ENCODE measurements around the gene SHC4.

SHC4 gene

DNA sequence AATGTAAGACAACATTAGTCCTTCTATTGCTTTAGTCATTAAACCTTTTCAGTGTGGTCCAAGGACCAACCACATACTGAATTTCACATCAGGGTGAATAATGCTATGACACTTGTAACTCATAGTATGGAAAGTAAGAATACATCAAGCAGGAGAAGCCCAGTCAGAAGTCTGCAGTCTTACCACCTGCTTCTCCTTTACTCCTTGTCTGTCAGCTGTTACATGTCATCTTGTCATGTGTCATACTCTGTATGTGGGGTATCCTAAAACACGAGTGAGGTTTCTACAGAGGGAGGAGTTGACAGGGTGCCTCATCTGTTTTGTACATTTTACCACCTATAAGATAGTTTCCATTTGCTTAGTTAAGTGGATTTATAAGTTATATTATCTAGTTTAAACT is 118.6 kb downstream of the SHC4 start:
- DNase-seq (ENCODE audit: low read depth) = no peak

DNA sequence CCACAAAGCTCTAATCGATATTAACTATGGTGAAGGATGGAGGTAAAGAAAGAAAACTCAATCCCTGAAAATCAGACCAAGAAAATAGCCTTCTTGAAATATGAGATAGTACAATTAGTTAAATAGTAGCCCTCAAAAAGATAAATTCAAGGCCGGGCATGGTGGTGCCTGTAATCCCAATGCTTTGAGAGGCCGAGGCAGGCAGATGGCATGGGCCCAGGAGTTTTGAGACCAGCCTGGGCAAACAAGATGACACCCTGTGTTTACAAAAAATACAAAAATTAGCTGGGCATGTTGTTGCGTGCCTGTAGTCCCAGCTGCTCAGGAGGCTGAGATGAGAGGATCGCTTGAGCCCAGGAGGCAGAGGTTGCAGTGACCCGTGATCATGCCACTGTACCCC is 121.2 kb downstream of the SHC4 start:
- no peak for DNase-seq (ENCODE audit: low read depth)

GRCh38 chr15:48834756-48835155 is 129.0 kb downstream of the SHC4 start:
- DNase-seq (ENCODE audit: low read depth) = no peak

DNA sequence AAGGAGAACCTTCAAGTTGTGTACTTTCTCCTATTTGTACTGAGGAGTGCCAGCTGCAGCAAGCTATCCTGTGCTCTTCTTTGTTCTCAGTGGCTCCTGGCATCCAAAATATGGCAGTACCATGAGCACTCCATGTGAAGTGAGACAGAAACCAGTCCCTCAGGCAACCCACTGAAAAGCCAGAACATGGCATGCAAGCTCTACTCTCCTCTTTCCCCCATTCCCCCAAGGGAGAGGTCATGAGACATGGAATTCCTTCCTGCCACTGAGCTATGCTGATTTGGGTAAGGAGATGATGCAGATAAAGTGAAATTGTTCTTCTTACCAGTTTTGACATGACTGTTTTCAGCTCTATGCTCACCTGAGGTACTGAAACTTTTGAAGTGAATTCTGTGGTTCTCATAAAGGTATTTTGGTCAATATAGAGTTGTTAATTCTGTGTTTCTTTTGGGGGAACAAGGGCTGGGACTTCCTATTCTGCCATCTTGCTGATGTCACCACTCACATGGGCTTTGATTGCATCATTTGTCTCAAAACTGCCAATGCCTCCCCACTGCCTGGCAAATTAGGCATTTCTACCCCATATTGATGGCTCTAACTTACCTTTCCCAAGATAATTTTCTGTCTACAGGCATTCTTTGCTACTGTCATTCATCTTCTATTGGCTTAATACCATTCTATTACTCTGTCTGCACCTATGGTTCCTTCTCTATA is 130.0 kb downstream of the SHC4 start:
- DNase-seq (ENCODE audit: low read depth) = no peak

- no peak for DNase-seq (ENCODE audit: low read depth)
Measured at GRCh38 chr15:48832648-48833047, 131.1 kb downstream of the SHC4 start.

- no peak for DNase-seq (ENCODE audit: low read depth)
Measured at GRCh38 chr15:48828906-48829305, 134.8 kb downstream of the SHC4 start.

GRCh38 chr15:48828471-48828870 is 135.2 kb downstream of the SHC4 start:
- no peak for DNase-seq (ENCODE audit: low read depth)

GRCh38 chr15:48825075-48825474 is 138.6 kb downstream of the SHC4 start:
- no peak for DNase-seq (ENCODE audit: low read depth)

DNA sequence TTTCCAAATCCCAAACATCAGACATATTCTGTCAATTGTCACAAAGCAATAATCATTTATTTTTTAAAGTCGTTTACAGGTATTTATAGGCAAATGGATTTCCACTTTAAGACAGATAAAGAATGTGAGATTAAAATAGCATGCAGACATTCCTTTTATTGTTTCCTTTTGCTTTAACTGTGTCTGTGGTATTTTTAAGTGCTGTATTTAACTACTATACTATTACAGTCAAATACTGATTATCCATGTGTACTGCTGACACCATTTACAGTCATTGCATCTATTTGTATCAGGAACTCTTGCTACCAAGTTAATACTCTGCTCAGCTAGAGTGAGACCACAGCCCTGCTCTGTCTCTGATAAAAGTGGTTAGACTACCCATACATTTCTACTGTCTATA is 140.0 kb downstream of the SHC4 start:
- no peak for DNase-seq (ENCODE audit: low read depth)

GRCh38 chr15:48823237-48823636 is 140.5 kb downstream of the SHC4 start:
- no peak for DNase-seq (ENCODE audit: low read depth)

- DNase-seq (ENCODE audit: low read depth) = no peak
Measured at GRCh38 chr15:48814286-48814685, 149.4 kb downstream of the SHC4 start.

DNA sequence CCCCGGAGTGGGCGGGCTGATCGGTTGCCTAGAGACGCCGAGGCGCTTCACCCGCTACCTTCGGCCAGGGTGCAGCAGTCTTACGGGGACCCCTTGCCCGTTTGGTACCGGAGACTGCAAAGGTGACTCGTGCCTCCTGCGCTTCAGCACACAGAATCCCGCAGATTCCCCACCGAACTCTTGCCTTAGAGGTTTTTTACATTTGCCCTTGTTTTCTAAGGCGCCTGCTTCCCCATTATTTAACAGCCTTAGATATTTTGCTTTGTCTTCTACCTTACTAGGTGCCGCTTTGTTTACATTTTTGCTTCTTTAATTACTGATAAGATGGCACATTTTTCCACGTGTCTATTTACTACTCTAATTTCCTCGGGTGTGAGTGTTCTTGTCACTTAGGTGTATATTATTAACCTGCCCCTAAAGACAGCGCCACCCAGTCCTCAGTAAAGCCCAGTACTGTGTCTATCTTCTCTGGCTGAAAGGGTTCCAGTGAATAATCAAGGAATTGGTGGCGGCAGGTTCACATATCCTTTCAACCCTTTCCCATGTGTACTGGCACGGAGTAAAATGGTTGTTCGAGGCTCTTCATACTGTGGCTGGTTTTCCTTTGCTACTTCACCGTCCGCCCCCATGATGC is 152.3 kb downstream of the SHC4 start:
- DNase-seq (ENCODE audit: low read depth) = no peak

DNA sequence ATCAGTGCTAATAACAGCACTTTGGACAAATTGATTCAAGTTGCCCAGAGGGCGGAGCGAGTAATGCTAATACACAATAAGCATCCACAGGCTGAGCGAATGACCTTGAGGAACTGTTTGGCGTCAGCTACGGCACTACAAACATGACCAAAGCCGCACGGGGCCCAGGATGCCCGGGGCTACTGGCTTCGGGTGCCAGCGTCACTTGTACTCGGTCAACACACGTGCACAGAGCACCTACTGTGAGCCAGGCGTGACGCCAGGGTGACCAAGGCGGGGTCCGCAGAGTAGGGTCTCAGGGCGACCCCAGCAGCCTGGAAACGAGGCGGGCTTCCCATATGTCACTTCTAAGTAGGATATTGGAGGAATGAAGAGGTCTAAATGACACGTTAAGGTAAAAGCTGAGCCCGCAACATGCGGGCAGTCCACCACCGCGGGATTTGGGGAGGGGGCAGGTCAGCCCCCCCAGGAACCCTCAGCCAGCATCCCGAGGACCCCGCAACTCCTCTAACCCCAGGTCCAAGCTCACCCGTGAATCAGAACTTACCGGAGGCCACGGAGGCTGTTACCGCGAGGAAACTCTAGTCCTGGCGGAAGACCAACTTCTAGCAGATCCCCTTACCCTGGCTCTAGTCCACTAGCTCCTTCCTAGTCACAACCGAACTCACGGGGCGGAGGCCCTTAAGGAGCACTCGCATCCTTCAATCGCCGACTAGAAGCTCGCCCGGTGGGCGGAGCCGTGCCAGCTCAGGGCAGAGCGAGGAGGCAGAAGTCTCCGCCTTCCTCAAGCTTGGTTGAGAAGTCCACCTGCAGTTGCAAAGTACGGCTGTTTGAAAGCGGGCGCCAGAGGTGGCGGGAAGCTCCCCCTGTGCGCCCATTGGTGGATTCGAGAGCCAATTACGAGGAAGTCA is 153.1 kb downstream of the SHC4 start, which contains the start of gene CEP152:
Gene CEP152, minus strand, starts transcription at position 656 of the 911 bp plus-strand sequence. CDS start 5,420 bp downstream, outside the sequence.
- DNase-seq (ENCODE audit: low read depth) = peak; percentile 97

DNA sequence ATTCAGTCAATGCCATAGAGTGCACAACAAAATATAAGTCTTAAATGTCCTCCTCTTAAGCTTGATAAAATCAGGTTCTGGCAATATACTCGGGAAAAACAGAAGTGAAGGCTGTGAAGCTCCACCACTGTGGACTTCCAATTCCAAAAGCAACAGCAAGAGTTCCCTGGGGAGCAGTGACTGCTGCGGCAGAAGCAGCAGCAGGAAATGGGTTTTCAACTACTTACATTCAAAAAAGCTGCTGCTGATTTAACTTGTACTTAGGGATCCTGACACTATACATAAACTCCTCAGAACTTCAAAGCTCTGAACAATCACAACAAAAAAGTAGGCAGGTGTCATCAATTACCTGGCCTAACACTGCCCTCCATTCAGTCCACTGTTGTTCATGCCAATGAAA is 157.6 kb downstream of the SHC4 start:
- DNase-seq (ENCODE audit: low read depth) = no peak

DNA sequence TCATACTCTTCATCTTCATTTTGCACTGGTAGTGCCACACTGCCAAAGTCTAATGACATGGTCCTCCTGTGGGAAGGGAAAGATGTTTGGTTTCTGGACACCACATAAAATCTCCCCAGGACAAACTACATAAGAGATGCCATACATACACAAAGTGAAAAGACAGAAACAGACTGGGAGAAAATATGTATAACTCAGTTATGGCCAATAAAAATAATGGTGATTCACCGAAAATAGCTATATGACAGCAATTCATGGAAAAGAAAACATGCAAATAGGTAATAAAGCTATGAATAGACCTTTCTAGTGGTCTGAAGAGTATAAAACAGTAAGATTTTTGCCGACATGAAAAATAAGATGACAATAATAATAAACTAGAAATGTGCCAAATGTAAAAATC is 158.1 kb downstream of the SHC4 start:
- DNase-seq (ENCODE audit: low read depth) = no peak

DNA sequence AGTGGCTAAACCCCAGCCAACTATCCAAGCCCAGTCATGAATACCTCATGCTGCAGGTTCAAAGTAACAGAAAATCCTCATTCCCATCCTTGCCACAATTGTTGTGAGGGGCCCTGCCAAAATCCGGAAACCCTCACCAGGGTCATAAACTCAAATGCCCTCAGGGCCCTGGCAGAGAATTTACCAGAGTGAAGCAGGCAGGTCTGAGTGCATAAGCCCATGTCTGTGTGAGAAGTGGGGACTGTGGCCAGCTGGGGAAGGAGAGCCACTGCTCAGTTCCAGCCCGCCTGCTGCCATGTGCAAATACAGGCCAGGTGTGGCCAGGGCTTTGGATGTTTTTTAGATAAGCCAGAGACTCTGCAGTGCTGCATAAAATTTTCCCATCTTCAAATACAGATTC is 159.8 kb downstream of the SHC4 start:
- no peak for DNase-seq (ENCODE audit: low read depth)

DNA sequence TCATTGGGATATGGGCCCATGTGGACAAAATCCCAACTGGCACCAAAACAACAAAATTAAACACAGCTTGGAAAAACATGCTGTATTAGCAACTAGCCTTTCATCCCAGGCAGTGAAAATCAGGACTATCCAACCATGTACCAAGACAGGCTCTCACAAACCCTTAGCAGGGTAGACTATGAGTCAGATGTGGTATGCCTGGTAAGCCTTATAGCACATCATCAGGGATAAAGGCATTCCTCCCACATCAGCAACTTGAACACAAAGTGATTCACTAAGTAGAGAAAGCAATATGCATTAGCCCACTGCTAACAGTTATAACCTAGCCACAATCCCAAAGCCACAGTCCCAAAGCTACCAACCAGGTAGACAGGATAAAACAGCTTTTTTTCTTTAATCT is 160.9 kb downstream of the SHC4 start:
- peak; percentile 83 for DNase-seq (ENCODE audit: low read depth)

DNA sequence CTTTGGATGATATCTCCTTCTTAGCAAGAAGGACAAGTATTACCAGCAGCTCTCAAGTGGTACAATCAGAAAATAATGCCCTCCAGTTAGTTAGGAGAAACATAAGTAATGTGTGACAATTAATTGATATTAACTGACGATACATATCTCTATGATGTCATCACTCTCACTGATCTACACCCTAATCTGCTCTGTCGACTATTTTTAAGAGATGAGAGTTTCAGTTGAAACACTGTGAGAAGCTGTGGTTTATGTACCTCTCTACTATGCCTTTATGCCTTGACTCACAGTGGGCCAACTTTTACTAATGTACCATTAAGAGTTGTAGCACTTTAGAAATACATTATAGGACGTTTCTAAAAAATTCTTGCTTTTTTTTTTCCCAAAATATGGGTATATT is 161.5 kb downstream of the SHC4 start:
- DNase-seq (ENCODE audit: low read depth) = no peak

DNA sequence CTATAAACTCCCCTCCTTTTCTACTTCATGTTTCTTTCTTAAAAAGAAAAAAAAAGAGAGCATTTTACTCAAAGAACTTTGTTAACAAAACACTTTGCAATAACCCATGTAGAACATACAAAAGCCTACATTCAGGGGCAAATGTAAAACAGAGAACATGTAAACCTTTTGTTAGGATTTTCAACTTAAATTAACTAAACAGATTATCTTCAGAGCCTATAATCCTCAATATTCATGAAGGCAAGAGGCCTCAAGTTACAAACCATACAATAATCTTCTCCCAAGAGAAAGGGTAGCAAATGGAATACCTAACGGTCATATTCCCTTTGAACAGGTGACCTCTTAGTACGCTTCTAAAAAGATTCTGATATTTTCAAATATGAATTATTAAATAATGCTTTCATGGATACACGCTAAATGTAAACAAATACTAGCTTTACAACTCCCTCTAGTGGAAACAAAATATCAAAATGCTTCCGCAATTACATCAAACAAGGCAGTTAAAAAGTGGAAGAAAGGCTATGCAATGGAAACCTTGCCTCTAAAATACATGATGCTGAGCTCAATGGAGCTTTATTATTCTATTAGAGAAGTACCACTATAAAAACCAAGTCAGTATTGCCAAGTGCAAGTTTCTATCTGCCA is 162.8 kb downstream of the SHC4 start:
- no peak for DNase-seq (ENCODE audit: low read depth)

- DNase-seq (ENCODE audit: low read depth) = no peak
Measured at GRCh38 chr15:48800245-48800644, 163.5 kb downstream of the SHC4 start.

DNA sequence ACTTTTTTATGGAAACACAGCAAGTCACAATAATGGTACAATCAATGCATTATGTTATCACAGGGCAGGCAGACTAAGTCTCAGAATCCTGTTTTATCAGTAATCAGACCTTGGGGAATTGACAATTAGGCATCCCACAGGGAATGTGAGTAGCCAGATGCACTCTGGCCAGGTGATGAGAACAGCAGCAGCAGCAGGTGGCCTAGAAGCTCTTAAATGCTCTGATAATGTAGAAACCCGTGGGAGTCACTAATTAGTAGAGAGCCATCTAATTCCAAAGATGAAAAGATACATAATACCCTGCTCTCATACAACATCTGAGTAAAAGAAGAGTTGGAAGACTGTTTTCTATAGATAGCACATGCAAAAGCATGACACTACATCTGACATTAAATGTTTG is 165.4 kb downstream of the SHC4 start:
- no peak for DNase-seq (ENCODE audit: low read depth)

DNA sequence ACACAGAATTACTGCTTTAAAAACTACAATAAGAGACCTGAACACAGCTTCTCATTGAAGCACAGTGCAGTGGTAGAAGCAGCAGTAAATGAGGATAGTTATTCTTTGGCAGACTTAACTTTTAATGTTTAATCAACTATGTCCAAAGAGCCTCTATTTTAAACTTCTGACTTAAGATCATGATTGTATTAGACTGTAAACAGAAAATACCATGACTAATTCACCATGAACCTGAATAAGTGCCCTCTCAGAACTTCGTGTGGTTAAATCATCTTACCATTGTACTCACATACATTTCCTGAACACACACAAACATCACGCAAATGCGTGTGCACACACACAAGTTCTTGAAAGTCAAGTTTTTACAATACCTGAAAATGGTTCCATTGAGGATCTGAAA is 166.8 kb downstream of the SHC4 start:
- DNase-seq (ENCODE audit: low read depth) = no peak

All from GM04503 (cell line).